Lung (tissue), 12 donors: ENCODE data around the gene EFNA4. TPM values are rescaled to one million over a fixed set of nuclear protein-coding genes. Genes with fewer than 3 reads are reported as not detected.

ENCODE experiments used
- ATAC-seq: fragments of 200-7000 bp; cut with Tn5 transposase; one replicate; pipeline ENCODE4 v1.9.1; 2020; ENCODE audit warnings: moderate number of reproducible peaks; ENCODE audit not compliant: insufficient read depth, low FRiP score
- DNase-seq, 3 donors: peaks; one replicate each; pipeline ENCODE4 v3.0.0-alpha.2; 2013 to 2017
- H3K27ac ChIP-seq, 2 donors: one replicate each; pipeline ENCODE4 v1.5.1; 2013; ENCODE audit warnings: mild to moderate bottlenecking in 2 of 2, moderate library complexity in 2 of 2, control low read depth in 1 of 2, inconsistent platforms in 1 of 2, low read depth in 1 of 2, low read length in 1 of 2
- H3K27me3 ChIP-seq, 3 donors: one replicate each; pipeline ENCODE4 v1.5.1; 2013; ENCODE audit warnings: low read length in 2 of 3; ENCODE audit not compliant: control insufficient read depth in 3 of 3, insufficient read depth in 3 of 3
- H3K36me3 ChIP-seq, 4 donors: one replicate each; pipeline ENCODE4 v1.5.1; 2013; ENCODE audit warnings: low read length in 4 of 4, mild to moderate bottlenecking in 1 of 4, moderate library complexity in 1 of 4; ENCODE audit not compliant: control insufficient read depth in 4 of 4, insufficient read depth in 4 of 4
- H3K4me1 ChIP-seq, 5 donors: one replicate each; pipeline ENCODE4 v1.5.1; 2013; ENCODE audit warnings: low read length in 5 of 5, mild to moderate bottlenecking in 2 of 5, moderate library complexity in 1 of 5; ENCODE audit not compliant: control insufficient read depth in 5 of 5, insufficient read depth in 5 of 5
- H3K4me3 ChIP-seq: one replicate; pipeline ENCODE4 v1.5.1; 2013; ENCODE audit warnings: mild to moderate bottlenecking, control low read depth, moderate library complexity
- H3K9ac ChIP-seq, 2 donors: one replicate each; pipeline ENCODE4 v1.5.1; 2013; ENCODE audit warnings: low read length in 2 of 2, control low read depth in 1 of 2; ENCODE audit not compliant: insufficient read depth in 1 of 2
- H3K9me3 ChIP-seq, 4 donors: one replicate each; pipeline ENCODE4 v1.5.1; 2013; ENCODE audit warnings: low read length in 3 of 4, mild to moderate bottlenecking in 1 of 4, moderate library complexity in 1 of 4; ENCODE audit not compliant: control insufficient read depth in 4 of 4, insufficient read depth in 3 of 4
- CTCF ChIP-seq: IDR thresholded peaks from 2 replicates; pipeline ENCODE4 v1.5.1; 2012; ENCODE audit warnings: mild to moderate bottlenecking; ENCODE audit errors: control extremely low read depth, extremely low read depth
- WGBS, 2 donors: extraction: QIAGEN DNeasy Blood & Tissue Kit; methylation state at CpG; one replicate each; pipeline ENCODE4 v1.1.7; 2013; 5-methylcytosine and 5-hydroxymethylcytosine counted together
- polyA plus RNA-seq, 2 donors: library from polyadenylated mRNA; stranded (reverse); fragments of 200-250 nt; gene quantifications; one replicate each; pipeline ENCODE4 v1.2.1, GENCODE V29; 2013
- total RNA-seq, 2 donors: library from RNA; depleted of rRNA in 1 of 2; stranded (reverse); fragments of >200 nt in 1 of 2; gene quantifications; one replicate each; pipeline ENCODE4 v1.2.1, GENCODE V29; 2014 to 2021
- donor health status: control.
- donor health status: control.
- donor health status: Bipolar disorder and iron deficiency.
- donor health status: healthy.
- donor health status: DM: yes; HTN: yes; CAD: no.

Gene EFNA4
- total and polyA plus RNA-seq, 4 donors = 8.3 to 13.4 (median 10.2) TPM

GRCh38 chr1:155092641-155093040, 29.1 kb downstream of the EFNA4 start:
- H3K27me3 ChIP-seq = peaks cover 0 to 3% (median 0%) of the 10 kb centered on the region in 3 donors
- H3K4me1 ChIP-seq = peaks cover 3 to 25% (median 11%) of the 10 kb centered on the region in 5 donors
- H3K27ac ChIP-seq = no peak overlapping the region
- no peak for TF ChIP-seq CTCF
- no peak overlapping the region for H3K9ac ChIP-seq
- ATAC-seq (no peak), DNase-seq (no peak)
- WGBS, 2 donors = 90 to 91% methylated on average over 12 of the region's 12 CpGs
- H3K4me3 ChIP-seq = no peak overlapping the region
- H3K9me3 ChIP-seq = no peaks in the 10 kb centered on the region
- no peaks in the 10 kb centered on the region for H3K36me3 ChIP-seq

- Histone ChIP-seq H3K27me3 (peaks cover 0 to 3% (median 0%) of the 10 kb centered on the region in 3 donors), H3K36me3 (no peaks in the 10 kb centered on the region), H3K4me3 (no peak overlapping the region), H3K9me3 (no peaks in the 10 kb centered on the region), H3K9ac (no peak overlapping the region), H3K27ac (peak overlapping the region; percentile 14 to 63), H3K4me1 (peaks cover 3 to 25% (median 11%) of the 10 kb centered on the region in 5 donors)
- peak; percentile 89 to 93 (median 92) for DNase-seq
- 23 to 39% methylated on average over 13 of the region's 13 CpGs for WGBS, 2 donors
- ATAC-seq = peak; percentile 39
- TF ChIP-seq CTCF = peak; percentile 22
These were observed 30.5 kb downstream of the EFNA4 start for GRCh38 chr1:155093911-155094621.

GRCh38 chr1:155094622-155094948, 31.0 kb downstream of the EFNA4 start:
- WGBS, 2 donors = 65 to 82% methylated on average over 2 of the region's 2 CpGs
- Histone ChIP-seq H3K27ac (peak overlapping the region in 1 of 2 donors; percentile 32), H3K27me3 (peaks cover 0 to 3% (median 0%) of the 10 kb centered on the region in 3 donors), H3K36me3 (no peaks in the 10 kb centered on the region), H3K4me3 (no peak overlapping the region), H3K9me3 (no peaks in the 10 kb centered on the region), H3K9ac (no peak overlapping the region), H3K4me1 (peaks cover 3 to 25% (median 11%) of the 10 kb centered on the region in 5 donors)
- TF ChIP-seq CTCF = no peak
- DNase-seq (no peak), ATAC-seq (no peak)
